Adrenal gland (tissue), 5 donors: Measurements from ENCODE around the gene NUDT4B.
"Not testable (repeated sequence)": the region's sequence is repeated elsewhere in the genome, so short reads cannot be mapped to it uniquely, and the experiment has no call there.

Source experiments
- CTCF ChIP-seq, 6 experiments: fragments of 450-650 bp in 4 of 6; fragments of 200-600 bp in 2 of 6; sonication (generic) in 1 of 6; IDR thresholded peaks; 1 replicate in 5 of 6; 2 replicates in 1 of 6; pipeline versions ENCODE4 v1.5.1 to v1.8.0; 2016 to 2021; ENCODE audit warnings: antibody characterized with exemption in 6 of 6, mild to moderate bottlenecking in 2 of 6, moderate library complexity in 1 of 6
- POLR2A ChIP-seq, 2 donors: fragments of 450-650 bp; IDR thresholded peaks; one replicate each; pipeline ENCODE4 v1.6.1; 2017; ENCODE audit warnings: antibody characterized with exemption in 2 of 2, mild to moderate bottlenecking in 2 of 2, moderate library complexity in 1 of 2
- donor health status: DM: no; HTN: no; CAD: no.

GRCh38 chr1:148716966-148717520, 31.5 kb upstream of the NUDT4B start:
- TF ChIP-seq POLR2A, CTCF (IDR thresholded peaks at IDR 0.05): not testable (repeated sequence)
